ENCODE data around the gene RAI1. TPM values are rescaled to one million over a fixed set of nuclear protein-coding genes. Genes with fewer than 3 reads are reported as not detected.

RAI1 gene
- total RNA-seq, 1 donor, result 23.2 TPM

DNA sequence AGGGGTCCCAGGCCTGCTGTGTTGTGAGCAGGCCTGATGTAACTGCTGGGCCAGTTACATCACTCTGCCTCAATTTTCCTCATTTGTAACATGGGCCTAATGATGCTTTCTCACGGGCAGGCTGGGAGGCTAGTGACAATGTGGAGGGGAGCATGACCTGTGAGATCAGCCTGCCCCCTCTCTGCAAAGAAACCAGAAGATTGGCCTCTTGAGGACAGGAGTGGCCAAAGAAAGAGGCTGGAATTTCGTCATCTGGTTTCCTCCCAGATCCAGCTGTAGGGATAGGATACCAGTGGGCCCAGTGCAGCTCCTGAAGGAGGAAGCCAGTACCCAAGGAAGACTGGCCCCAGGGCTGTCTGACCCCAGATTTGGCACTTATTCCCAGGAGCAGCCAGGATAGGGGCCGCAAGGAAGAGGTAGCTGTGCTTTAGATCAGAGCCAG is 156.1 kb downstream of the RAI1 start:
- DNase-seq (ENCODE audit: low read depth in 2 of 3, low spot score in 2 of 3), result no peak

DNA sequence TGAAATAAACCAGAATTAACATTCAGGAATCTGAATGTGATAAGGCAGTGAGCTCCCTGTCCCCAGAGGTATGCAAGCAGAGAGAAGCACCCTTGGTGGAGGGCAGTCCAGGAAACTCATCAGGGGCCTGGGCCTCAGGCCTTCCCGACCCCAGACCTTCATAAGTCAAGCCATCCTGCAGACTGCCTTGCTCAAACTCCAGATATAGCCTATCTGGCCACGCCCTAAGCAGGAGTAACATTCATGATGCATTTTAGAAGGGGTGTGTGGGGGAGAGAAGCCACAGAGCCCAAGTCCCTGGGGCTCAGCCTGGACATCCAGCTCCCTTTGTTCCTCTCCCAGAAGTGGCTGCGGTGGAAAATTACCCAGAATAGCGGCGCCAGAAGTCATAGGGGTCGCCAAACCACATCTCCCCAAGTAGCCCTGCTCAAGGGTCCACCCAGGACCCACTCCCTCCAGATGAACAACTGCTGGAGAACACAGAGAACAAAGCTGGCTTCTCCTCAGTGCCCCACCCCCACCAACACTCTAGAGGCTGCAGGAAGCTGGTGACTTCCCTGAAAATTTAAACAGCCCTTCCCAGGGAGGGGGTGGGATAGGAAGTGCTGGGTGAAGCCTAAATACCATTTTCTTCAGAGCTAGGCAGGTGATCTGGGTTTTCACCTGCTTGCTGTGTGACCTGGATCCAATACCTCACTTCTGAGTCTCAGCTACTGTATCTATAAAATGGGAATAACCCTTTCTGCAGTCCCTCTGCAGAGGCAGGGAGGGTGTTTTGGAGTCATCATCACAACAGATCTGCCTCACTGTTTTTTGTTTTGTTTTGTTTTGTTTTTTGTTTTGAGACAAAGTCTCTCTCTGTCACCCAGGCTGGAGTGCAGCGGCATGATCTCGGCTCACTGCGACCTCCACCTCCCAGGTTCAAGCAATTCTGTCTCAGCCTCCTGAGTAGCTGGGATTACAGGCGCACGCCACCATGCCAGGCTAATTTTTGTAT is 157.0 kb downstream of the RAI1 start:
- peak in 2 of 3 donors; percentile 37 to 50 for DNase-seq (ENCODE audit: low read depth in 2 of 3, low spot score in 2 of 3)

- DNase-seq (ENCODE audit: low read depth in 2 of 3, low spot score in 2 of 3), result peak; percentile 68 to 80 (median 79)
Observed at GRCh38 chr17:17839791-17840707, 158.8 kb downstream of the RAI1 start.

- peak in 2 of 3 donors; percentile 34 to 38 for DNase-seq (ENCODE audit: low read depth in 2 of 3, low spot score in 2 of 3)
Observed at GRCh38 chr17:17840751-17841591, 159.7 kb downstream of the RAI1 start.

GRCh38 chr17:17841601-17842025 is 160.4 kb downstream of the RAI1 start:
- DNase-seq (ENCODE audit: low read depth in 2 of 3, low spot score in 2 of 3), result no peak

- no peak for DNase-seq (ENCODE audit: low read depth in 2 of 3, low spot score in 2 of 3)
Observed at GRCh38 chr17:17842111-17842876, 161.0 kb downstream of the RAI1 start.

DNA sequence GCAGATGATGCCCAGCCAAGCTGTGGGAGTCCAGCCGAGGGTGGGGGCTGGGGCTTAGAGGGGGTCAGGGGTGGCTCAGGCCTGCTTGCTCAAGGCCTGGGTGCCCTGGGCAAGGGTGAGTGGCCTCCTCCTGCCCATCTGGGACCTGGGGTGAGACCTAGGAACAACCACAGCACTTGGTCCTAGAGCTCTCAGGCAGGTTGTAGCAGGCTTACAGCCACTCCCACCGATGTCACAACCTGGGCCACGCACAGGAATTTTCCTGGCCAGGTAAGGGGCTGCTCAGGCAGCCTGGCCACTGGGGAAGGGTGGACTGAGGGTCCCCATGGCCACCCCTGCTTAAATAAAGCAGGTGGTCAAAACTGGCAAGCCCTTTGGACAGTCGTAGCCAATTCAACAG is 161.8 kb downstream of the RAI1 start:
- DNase-seq (ENCODE audit: low read depth in 2 of 3, low spot score in 2 of 3), result no peak

GRCh38 chr17:17844079-17844478 is 162.8 kb downstream of the RAI1 start:
- no peak for DNase-seq (ENCODE audit: low read depth in 2 of 3, low spot score in 2 of 3)

DNA sequence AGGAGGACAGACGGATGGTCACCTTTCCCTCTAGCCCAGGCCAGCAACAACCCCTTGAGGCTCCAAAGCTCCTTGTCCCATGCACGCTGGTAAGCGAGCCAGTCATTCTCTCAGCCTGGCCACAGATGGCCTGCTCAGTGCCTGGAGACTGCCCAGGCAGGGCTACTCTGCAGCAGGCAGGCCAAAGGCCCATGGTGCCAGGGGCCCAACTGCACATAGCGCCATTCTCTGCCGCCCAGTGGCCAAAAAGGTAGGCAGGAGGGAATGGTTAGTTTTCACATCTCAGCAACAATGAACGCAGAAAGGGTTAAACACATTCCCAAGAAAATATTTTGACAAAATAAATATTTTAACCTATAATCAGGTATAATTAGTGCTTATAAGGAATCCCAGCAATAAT is 163.2 kb downstream of the RAI1 start:
- no peak for DNase-seq (ENCODE audit: low read depth in 2 of 3, low spot score in 2 of 3)

DNA sequence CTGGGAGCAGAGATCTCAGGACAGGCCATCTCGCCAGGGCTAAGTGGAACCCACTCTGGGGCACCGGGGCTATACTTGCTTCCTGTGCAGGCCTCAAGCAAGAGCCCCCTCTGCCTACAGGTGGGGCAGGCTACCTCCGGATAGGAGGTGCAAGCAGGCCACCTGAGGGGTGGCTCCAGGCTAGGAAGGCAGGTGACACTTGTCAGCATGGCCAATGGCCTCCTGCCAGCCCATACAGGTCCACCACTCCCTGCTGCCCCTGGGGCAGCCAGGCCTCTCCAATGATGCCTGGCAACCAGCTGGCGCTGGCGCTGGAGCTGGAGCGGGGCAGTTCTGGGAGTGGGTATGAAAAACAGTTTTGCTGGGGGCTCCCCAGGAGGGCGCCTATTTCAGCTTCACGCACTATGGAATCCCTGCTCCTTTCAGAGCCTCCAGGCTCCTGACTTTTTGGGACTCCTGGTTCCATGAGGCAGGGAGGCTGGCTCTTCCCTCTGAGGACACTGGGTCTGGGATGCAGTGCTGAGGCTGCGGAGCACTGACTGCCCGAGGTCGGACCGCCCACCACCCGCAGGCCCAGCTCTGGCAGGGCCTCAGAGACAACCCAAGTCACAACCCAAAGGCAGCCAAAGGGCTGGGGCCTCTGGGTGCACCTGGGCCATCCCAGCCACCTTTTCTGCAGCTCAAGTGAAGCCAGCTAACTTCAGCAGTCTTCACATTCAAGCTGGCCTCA is 164.0 kb downstream of the RAI1 start:
- no peak for DNase-seq (ENCODE audit: low read depth in 2 of 3, low spot score in 2 of 3)

DNA sequence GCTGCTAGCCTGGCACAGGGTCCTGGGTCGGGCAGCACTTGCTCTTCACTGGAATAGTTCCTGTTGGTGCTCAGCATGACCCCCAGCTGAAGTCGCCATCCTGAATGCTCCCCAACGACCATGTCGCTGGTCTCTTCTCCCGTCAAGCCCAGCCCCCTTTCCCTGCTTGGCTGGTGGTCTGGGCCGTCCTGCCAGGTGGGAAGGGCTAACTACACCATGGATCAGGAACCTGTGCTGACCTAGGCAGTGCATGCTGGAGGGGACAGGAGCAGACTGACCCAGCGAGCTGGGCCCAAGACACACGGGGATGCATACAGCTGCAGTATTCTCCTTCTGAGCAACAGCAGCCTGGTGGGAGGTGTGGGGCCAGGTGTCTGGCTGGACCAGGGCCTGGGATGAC is 164.7 kb downstream of the RAI1 start:
- DNase-seq (ENCODE audit: low read depth in 2 of 3, low spot score in 2 of 3), result no peak

- DNase-seq (ENCODE audit: low read depth in 2 of 3, low spot score in 2 of 3), result no peak
Observed at GRCh38 chr17:17846645-17847044, 165.4 kb downstream of the RAI1 start.

- DNase-seq (ENCODE audit: low read depth in 2 of 3, low spot score in 2 of 3), result no peak
Observed at GRCh38 chr17:17847118-17847689, 165.9 kb downstream of the RAI1 start.

DNA sequence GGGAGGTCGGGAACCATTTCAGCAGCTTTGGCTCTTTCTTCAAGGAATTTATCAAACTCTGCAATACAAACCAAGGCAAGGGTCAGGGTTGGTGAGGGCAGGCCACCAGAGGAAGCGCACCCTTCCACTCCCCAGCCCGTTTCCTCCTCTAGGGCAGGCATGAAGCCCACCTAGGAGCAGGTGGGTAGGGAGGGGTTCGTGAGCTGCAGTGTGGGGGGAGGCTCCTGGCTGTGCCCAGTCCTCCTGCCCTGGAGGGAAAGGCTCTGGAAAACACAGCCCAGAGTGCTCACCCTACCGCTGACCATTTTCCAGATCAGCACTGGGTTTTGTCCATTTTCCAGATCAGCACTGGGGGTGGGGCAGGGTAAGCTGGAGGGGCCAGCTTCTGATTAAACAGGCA is 166.5 kb downstream of the RAI1 start:
- DNase-seq (ENCODE audit: low read depth in 2 of 3, low spot score in 2 of 3), result no peak

DNA sequence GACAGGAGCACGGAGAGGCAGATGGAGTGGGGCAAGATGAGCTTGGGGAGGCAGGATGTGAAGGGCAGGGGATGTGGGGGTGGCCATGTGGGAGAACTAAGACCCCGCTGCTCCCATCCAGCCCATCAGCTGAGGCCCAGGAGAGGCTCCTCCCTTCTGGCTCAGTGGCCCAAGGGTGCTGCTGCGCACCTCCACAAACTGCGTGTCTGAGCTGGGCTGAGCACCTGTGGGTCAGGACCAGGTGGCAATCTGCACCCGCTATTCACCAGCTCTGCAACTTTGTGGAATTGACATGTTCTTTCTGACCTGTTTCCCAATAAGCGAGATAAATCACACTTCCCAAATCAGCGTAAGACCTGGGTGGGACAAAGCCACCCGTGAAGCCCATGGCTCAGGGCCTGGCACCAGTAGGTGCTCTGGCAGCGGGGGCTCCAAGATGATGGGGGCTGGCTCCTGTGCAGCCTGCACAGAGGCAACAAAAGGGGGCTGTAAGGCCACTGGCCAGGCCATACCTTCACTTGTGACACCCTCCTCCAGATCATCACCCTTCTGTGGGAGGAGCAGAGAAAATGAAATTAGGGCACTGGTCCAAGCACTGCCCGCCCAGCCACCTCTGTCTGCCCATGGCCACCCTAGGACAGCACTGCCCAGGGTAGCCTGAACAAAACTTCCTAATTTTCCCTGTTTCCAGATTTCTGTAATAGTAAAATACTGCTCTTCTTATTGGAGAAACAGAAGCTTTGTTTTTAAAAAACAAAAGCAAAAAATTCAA is 167.2 kb downstream of the RAI1 start:
- no peak for DNase-seq (ENCODE audit: low read depth in 2 of 3, low spot score in 2 of 3)

DNA sequence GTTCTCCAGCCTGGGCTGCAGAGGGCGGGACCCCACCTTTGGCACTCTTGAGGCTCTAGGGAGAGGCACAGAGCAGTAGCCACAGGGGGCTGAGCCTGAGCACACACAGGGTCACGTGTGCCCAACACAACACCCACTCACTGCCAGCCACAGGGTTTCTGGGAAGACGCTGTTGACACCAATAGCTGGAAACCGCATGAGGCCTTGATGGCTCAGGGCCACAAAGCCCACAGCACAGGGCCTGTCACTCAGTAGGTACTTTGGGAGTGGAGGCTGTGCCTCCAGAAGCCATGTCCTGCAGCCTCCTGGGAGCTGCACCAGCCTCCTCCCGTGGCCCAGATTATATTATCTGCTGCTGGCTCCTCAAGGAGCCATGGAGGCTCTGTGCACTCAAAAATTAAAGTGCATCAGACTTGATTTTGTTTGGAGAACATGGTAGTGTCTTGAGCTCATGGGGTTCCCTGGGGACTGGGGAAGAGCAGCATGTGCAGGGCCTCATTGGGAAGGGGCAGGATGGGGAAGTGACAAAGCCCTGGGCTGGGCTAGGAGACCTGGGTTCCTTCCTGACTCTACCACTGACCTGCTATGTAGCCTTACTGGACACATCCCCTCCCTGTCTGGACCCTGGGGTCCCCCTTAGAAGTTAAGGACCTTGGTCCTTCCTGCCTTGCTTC is 168.0 kb downstream of the RAI1 start:
- DNase-seq (ENCODE audit: low read depth in 2 of 3, low spot score in 2 of 3), result peak in 1 of 3 donors; percentile 68

DNA sequence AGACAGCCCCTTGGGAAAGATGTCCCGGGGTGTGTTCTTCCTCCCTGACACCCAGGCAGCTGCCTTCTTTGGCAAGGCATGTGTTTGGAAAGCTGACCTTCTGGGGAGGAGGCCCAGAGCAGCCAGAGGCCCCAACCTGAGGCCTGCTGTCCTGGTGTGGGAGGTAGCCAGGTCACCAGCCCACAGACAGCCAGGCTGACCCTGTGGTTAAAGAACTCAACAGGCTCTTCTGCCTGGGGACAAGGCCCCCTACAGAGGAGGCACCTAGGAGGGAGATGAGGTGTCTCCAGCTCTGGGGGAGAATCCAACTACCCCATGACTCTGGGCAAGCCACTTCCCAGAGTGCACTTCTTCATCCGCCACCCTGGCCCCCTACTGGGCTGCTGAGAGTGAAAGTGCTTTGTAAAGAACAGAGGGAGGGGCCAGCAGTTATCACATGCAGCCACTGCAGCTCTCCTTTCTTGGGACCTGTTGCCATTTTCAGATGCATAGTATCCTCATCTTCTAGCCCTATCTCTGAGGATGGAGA is 168.7 kb downstream of the RAI1 start:
- peak in 2 of 3 donors; percentile 68 to 84 for DNase-seq (ENCODE audit: low read depth in 2 of 3, low spot score in 2 of 3)

Data from hematopoietic multipotent progenitor cell (in vitro differentiated cells).